ENCODE data around the gene SLC38A11.
"Not testable (repeated sequence)": the region's sequence is repeated elsewhere in the genome, so short reads cannot be mapped to it uniquely, and the experiment has no call there.

DNA sequence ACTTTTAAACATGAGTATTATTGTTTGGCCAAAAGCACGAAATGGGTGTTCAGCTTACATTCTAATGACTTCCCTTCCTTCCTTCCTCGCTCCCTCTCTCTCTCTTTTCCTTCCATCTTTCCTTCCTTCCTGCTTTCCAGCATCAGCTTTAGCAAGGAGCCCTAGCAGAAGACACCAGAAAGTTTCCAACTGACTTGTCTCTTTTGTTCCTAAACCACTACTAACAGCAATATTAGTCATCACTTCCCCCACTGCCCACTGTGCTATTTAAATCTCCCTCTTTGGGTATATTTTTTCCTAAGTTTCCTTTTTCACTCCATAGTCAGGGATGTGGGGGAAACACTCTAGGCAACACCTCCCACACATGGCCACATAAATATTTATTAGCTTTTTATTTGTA is 25.4 kb upstream of the SLC38A11 start:
- TF ChIP-seq, protein P1, sequence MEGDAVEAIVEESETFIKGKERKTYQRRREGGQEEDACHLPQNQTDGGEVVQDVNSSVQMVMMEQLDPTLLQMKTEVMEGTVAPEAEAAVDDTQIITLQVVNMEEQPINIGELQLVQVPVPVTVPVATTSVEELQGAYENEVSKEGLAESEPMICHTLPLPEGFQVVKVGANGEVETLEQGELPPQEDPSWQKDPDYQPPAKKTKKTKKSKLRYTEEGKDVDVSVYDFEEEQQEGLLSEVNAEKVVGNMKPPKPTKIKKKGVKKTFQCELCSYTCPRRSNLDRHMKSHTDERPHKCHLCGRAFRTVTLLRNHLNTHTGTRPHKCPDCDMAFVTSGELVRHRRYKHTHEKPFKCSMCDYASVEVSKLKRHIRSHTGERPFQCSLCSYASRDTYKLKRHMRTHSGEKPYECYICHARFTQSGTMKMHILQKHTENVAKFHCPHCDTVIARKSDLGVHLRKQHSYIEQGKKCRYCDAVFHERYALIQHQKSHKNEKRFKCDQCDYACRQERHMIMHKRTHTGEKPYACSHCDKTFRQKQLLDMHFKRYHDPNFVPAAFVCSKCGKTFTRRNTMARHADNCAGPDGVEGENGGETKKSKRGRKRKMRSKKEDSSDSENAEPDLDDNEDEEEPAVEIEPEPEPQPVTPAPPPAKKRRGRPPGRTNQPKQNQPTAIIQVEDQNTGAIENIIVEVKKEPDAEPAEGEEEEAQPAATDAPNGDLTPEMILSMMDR (conservative IDR thresholded peaks at IDR 0.05; ENCODE audit: low read depth, low read length): not testable (repeated sequence)
- not testable (repeated sequence) for TF ChIP-seq EZH2 (IDR thresholded peaks at IDR 0.05; ENCODE audit: borderline replicate concordance, low read depth, low read length, poor library complexity, severe bottlenecking)

Measured in A673 (cell line).